CD14-positive monocyte (primary cell): ENCODE results near the gene TMEM205. TPM values are rescaled to one million over a fixed set of nuclear protein-coding genes. Genes with fewer than 3 reads are reported as not detected.

Experiments
- DNase-seq, 3 donors: peaks; one replicate each; pipeline ENCODE4 v3.0.0-alpha.2; 2011 to 2022
- H2AFZ ChIP-seq: 2 replicates; pipeline ENCODE4 v1.6.0; 2012; ENCODE audit warnings: mild to moderate bottlenecking, low read depth, low read length, inconsistent platforms; ENCODE audit not compliant: insufficient read depth, poor library complexity, severe bottlenecking
- H3K27ac ChIP-seq, 2 donors: 1 replicate in 1 of 2; 2 replicates in 1 of 2; pipeline ENCODE4 v1.5.1; 2012 to 2013; ENCODE audit warnings: low read length in 2 of 2, control low read depth in 1 of 2, inconsistent platforms in 1 of 2, low read depth in 1 of 2, mild to moderate bottlenecking in 1 of 2
- H3K27me3 ChIP-seq, 2 donors: one replicate each; pipeline versions ENCODE4 v1.6.0 to v1.6.1; 2011 to 2013; ENCODE audit warnings: low read length in 2 of 2; ENCODE audit not compliant: control insufficient read depth in 2 of 2, insufficient read depth in 2 of 2
- H3K36me3 ChIP-seq, 2 donors: replicated peaks in 1 of 2; 1 replicate in 1 of 2; 2 replicates in 1 of 2; pipeline versions ENCODE4 v1.5.1 to v1.6.1; 2012 to 2013; ENCODE audit warnings: low read length in 2 of 2, control low read depth in 1 of 2, inconsistent platforms in 1 of 2, mild to moderate bottlenecking in 1 of 2; ENCODE audit not compliant: insufficient read depth in 2 of 2, control insufficient read depth in 1 of 2
- H3K4me1 ChIP-seq, 2 donors: 1 replicate in 1 of 2; 2 replicates in 1 of 2; pipeline versions ENCODE4 v1.5.1 to v1.6.1; 2012 to 2013; ENCODE audit warnings: low read length in 2 of 2, control low read depth in 1 of 2, inconsistent platforms in 1 of 2, mild to moderate bottlenecking in 1 of 2, moderate library complexity in 1 of 2; ENCODE audit not compliant: insufficient read depth in 2 of 2, control insufficient read depth in 1 of 2
- H3K4me2 ChIP-seq: replicated peaks from 2 replicates; pipeline ENCODE3; 2012; ENCODE audit warnings: low read length, moderate library complexity, mild to moderate bottlenecking; ENCODE audit not compliant: poor library complexity, severe bottlenecking; ENCODE audit errors: extremely low read depth
- H3K4me3 ChIP-seq, 3 experiments: fragments of 200-600 bp in 1 of 3; sonication (generic) in 1 of 3; replicated peaks in 1 of 3; 1 replicate in 2 of 3; 2 replicates in 1 of 3; pipeline ENCODE4 v1.5.1; 2011 to 2013; ENCODE audit warnings: low read length in 3 of 3, mild to moderate bottlenecking in 3 of 3, control low read depth in 2 of 3, low read depth in 2 of 3, inconsistent platforms in 1 of 3, moderate library complexity in 1 of 3
- H3K79me2 ChIP-seq: 2 replicates; pipeline ENCODE4 v1.6.0; 2012; ENCODE audit warnings: mild to moderate bottlenecking, control low read depth, inconsistent platforms, low read length, moderate library complexity; ENCODE audit not compliant: insufficient read depth
- H3K9ac ChIP-seq: 2 replicates; pipeline ENCODE4 v1.6.0; 2017; ENCODE audit warnings: low read length, mild to moderate bottlenecking; ENCODE audit not compliant: insufficient read depth, poor library complexity, severe bottlenecking
- H3K9me3 ChIP-seq, 2 donors: replicated peaks in 1 of 2; 1 replicate in 1 of 2; 2 replicates in 1 of 2; pipeline versions ENCODE4 v1.5.1 to v1.6.1; 2012 to 2013; ENCODE audit warnings: low read length in 2 of 2, control low read depth in 1 of 2; ENCODE audit not compliant: control insufficient read depth in 1 of 2, insufficient read depth in 1 of 2
- H4K20me1 ChIP-seq: 2 replicates; pipeline ENCODE4 v1.6.0; 2012; ENCODE audit warnings: mild to moderate bottlenecking, low read length, control low read depth, moderate library complexity; ENCODE audit not compliant: insufficient read depth
- H3K27ac Mint-ChIP-seq, 7 donors: one replicate each; pipeline ENCODE4 v1.8.0; 2020; ENCODE audit warnings: mild to moderate bottlenecking in 7 of 7, mixed read lengths in 7 of 7, moderate library complexity in 6 of 7, inconsistent platforms in 2 of 7
- H3K27me3 Mint-ChIP-seq, 3 donors: one replicate each; pipeline ENCODE4 v1.8.0; 2021 to 2022; ENCODE audit warnings: low read depth in 3 of 3, mild to moderate bottlenecking in 3 of 3, mixed read lengths in 3 of 3, moderate library complexity in 3 of 3, inconsistent platforms in 1 of 3
- H3K36me3 Mint-ChIP-seq, 2 donors: one replicate each; pipeline ENCODE4 v1.8.0; 2020; ENCODE audit warnings: mixed read lengths in 2 of 2, inconsistent platforms in 1 of 2, mild to moderate bottlenecking in 1 of 2
- H3K4me1 Mint-ChIP-seq: one replicate; pipeline ENCODE4 v1.8.0; 2020; ENCODE audit warnings: mild to moderate bottlenecking, mixed read lengths
- H3K4me3 Mint-ChIP-seq, 2 donors: one replicate each; pipeline ENCODE4 v1.8.0; 2020; ENCODE audit warnings: mild to moderate bottlenecking in 2 of 2, mixed read lengths in 2 of 2, moderate library complexity in 1 of 2
- H3K9me3 Mint-ChIP-seq, 7 donors: one replicate each; pipeline ENCODE4 v1.8.0; 2020 to 2022; ENCODE audit warnings: mixed read lengths in 7 of 7, mild to moderate bottlenecking in 6 of 7, moderate library complexity in 6 of 7, inconsistent platforms in 2 of 7
- WGBS: methylation state at CpG from one replicate; pipeline ENCODE4 v1.1.5; 2013; ENCODE audit warnings: missing lambda C conversion rate; ENCODE audit not compliant: insufficient coverage; 5-methylcytosine and 5-hydroxymethylcytosine counted together
- intact Hi-C, 2 donors: fragments of 100-400 bp; cut with micrococcal nuclease; formaldehyde crosslinking; loops; one replicate each; pipeline versions ENCODE4 v1.15.0 to v1.15.1; 2023
- polyA plus RNA-seq, 3 donors: library from polyadenylated mRNA; depleted of rRNA in 1 of 3; unstranded in 2 of 3; stranded (reverse) in 1 of 3; fragments of 300-500 nt in 2 of 3; fragments of >200 nt in 1 of 3; fragmentation: Illumina TruSeq in 2 of 3; gene quantifications; 1 replicate in 2 of 3; 2 replicates in 1 of 3; pipeline ENCODE4 v1.2.3, GENCODE V29; 2012 to 2021
- TF ChIP-seq, protein P1 (sequence below): fragments of 200-600 bp; IDR thresholded peaks from one replicate; pipeline ENCODE4 v1.8.0; 2022; ENCODE audit warnings: antibody characterized with exemption, mild to moderate bottlenecking

The TMEM205 gene
- polyA plus RNA-seq, 3 donors: 252 to 335 (median 263) TPM

DNA sequence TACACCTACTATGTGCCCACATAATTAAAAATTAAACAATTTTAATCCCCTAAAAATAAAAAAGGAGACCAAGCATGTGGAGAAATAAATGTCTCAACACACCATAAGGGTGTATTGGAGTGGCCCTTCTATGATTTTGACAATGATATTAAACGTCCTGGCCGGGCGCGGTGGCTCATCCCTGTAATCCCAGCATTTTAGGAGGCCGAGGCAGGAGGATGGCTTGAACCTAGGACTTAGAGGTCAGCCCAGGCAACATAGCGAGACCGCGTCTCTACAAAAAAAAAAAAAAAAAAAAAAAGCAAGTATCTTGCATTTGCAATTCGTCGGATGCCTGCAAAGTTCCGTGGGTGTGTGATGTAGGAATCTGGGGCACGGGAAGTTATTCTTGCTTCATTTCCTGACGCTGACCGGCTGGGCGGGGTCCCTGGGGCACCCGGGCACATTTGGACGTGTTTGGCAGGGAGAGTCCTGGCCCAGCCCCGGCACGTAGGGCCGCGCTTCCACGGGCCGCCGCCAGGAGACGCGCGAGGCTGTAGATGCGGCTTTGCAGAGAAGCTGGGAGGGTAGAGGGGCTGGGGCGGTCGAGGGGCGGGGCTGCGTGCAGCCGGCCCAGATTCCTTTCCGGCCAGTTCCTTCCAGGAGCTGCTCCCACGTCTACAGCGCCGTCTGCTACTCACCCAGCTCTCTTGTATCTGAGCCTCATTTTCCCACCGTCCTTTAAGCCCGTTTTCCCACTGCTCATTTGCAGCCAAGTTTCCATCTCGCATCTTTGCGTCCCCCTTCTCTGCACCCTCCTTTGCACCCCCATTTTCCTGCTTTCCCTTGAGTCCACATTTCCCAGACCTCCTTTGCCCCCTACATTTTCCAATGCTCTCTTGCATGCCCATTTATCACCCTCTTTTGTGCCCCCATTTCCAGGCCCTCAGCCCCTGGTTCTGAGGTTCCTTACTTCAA, 52.4 kb downstream of the TMEM205 start:
- H3K79me2 ChIP-seq: no peaks in the 10 kb centered on the region
- peak overlapping the region in 2 of 3 experiments; percentile 19 to 69 for H3K4me3 ChIP-seq
- H3K9me3 Mint-ChIP-seq: peaks cover 0 to under 1% (median 0%) of the 10 kb centered on the region in 7 donors
- peaks cover 72% of the 10 kb centered on the region for H3K4me1 Mint-ChIP-seq
- H3K27me3 ChIP-seq: no peaks in the 10 kb centered on the region
- peak overlapping the region; percentile 59 for H2AFZ ChIP-seq
- H3K36me3 Mint-ChIP-seq: no peaks in the 10 kb centered on the region
- H3K4me1 ChIP-seq: peaks cover 75 to 78% of the 10 kb centered on the region in 2 donors
- DNase-seq: peak; percentile 96 to 98 (median 98)
- H3K4me2 ChIP-seq: peak overlapping the region; percentile 82
- peak overlapping the region; percentile 84 to 95 (median 93) for H3K27ac Mint-ChIP-seq
- TF ChIP-seq, protein P1, sequence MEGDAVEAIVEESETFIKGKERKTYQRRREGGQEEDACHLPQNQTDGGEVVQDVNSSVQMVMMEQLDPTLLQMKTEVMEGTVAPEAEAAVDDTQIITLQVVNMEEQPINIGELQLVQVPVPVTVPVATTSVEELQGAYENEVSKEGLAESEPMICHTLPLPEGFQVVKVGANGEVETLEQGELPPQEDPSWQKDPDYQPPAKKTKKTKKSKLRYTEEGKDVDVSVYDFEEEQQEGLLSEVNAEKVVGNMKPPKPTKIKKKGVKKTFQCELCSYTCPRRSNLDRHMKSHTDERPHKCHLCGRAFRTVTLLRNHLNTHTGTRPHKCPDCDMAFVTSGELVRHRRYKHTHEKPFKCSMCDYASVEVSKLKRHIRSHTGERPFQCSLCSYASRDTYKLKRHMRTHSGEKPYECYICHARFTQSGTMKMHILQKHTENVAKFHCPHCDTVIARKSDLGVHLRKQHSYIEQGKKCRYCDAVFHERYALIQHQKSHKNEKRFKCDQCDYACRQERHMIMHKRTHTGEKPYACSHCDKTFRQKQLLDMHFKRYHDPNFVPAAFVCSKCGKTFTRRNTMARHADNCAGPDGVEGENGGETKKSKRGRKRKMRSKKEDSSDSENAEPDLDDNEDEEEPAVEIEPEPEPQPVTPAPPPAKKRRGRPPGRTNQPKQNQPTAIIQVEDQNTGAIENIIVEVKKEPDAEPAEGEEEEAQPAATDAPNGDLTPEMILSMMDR: peak; percentile 98
- H3K36me3 ChIP-seq: no peaks in the 10 kb centered on the region
- intact Hi-C loops: loop anchor here (2.0 to 10.0 kb wide), 5 partner anchors 51 to 271 kb away; partner anchors contain the start of genes CCDC159 (in 1 of the 2), ELAVL3 (in 1 of the 2), EPOR (in 1 of the 2) and TMEM205 (in 1 of the 2)
- no peaks in the 10 kb centered on the region for H3K9me3 ChIP-seq
- peak overlapping the region; percentile 67 to 82 for H3K4me3 Mint-ChIP-seq
- no peaks in the 10 kb centered on the region for H4K20me1 ChIP-seq
- peak overlapping the region; percentile 36 for H3K9ac ChIP-seq
- H3K27ac ChIP-seq: peak overlapping the region; percentile 58 to 78
- under 1% methylated on average over 36 of the region's 41 CpGs for WGBS
- H3K27me3 Mint-ChIP-seq: peaks cover 0 to 5% (median 4%) of the 10 kb centered on the region in 3 donors

Other genes starting within 250 kb of the TMEM205 start
- under 1 TPM in 1 of 3 donors, not detected in 2; 0.27 TPM for gene SPC24, start 190.5 kb downstream of the TMEM205 start, polyA plus RNA-seq
- gene KANK2, start 148.7 kb downstream of the TMEM205 start, polyA plus RNA-seq: 1 to 10 TPM in 1 of 3 donors, under 1 TPM in 2; 0.40 to 1.3 (median 0.64) TPM
- gene ANGPTL8, start 106.6 kb downstream of the TMEM205 start, polyA plus RNA-seq: not detected
- under 1 TPM; 0.03 to 0.93 (median 0.18) TPM for gene DOCK6, start 83.7 kb downstream of the TMEM205 start, polyA plus RNA-seq
- under 1 TPM in 2 of 3 donors, not detected in 1; 0.08 to 0.31 TPM for gene TSPAN16, start 50.1 kb downstream of the TMEM205 start, polyA plus RNA-seq
- gene RAB3D, start 6.6 kb downstream of the TMEM205 start, polyA plus RNA-seq: 10 to 100 TPM; 52.9 to 78.1 (median 60.8) TPM
- gene CCDC159, start 251 bp upstream of the TMEM205 start, polyA plus RNA-seq: 100 to 1,000 TPM in 1 of 3 donors, 10 to 100 TPM in 2; 37.1 to 374 (median 38.3) TPM
- 10 to 100 TPM; 35.0 to 99.4 (median 45.5) TPM for gene PLPPR2, start 9.2 kb upstream of the TMEM205 start, polyA plus RNA-seq
- 10 to 100 TPM in 1 of 3 donors, 1 to 10 TPM in 2; 5.9 to 11.5 (median 8.7) TPM for gene SWSAP1, start 28.4 kb upstream of the TMEM205 start, polyA plus RNA-seq
- gene EPOR, start 38.0 kb upstream of the TMEM205 start, polyA plus RNA-seq: 10 to 100 TPM in 1 of 3 donors, 1 to 10 TPM in 2; 6.8 to 16.8 (median 8.2) TPM
- 1 to 10 TPM in 1 of 3 donors, not detected in 2; 1.7 TPM for gene RGL3, start 73.0 kb upstream of the TMEM205 start, polyA plus RNA-seq
- under 1 TPM; 0.43 to 0.88 (median 0.61) TPM for gene ODAD3, start 88.9 kb upstream of the TMEM205 start, polyA plus RNA-seq
- 100 to 1,000 TPM in 1 of 3 donors, 10 to 100 TPM in 2; 24.9 to 172 (median 28.4) TPM for gene PRKCSH, start 89.4 kb upstream of the TMEM205 start, polyA plus RNA-seq
- gene ELAVL3, start 134.8 kb upstream of the TMEM205 start, polyA plus RNA-seq: not detected
- gene ZNF653, start 159.6 kb upstream of the TMEM205 start, polyA plus RNA-seq: 1 to 10 TPM in 2 of 3 donors, under 1 TPM in 1; 0.88 to 8.1 (median 1.2) TPM
- gene ECSIT, start 182.9 kb upstream of the TMEM205 start, polyA plus RNA-seq: 10 to 100 TPM; 26.4 to 31.6 (median 28.3) TPM
- gene CNN1, start 192.6 kb upstream of the TMEM205 start, polyA plus RNA-seq: not detected
- gene ELOF1, start 213.0 kb upstream of the TMEM205 start, polyA plus RNA-seq: 10 to 100 TPM; 48.5 to 95.5 (median 77.5) TPM
- gene ACP5, start 231.4 kb upstream of the TMEM205 start, polyA plus RNA-seq: 10 to 100 TPM; 20.1 to 58.2 (median 31.2) TPM